ENCODE results near the gene JADE3.

JADE3 gene

GRCh38 chrX:47093248-47093647 lies 181.0 kb downstream of the JADE3 start:
- no peak for TF ChIP-seq Cebpa-rat (IDR thresholded peaks at IDR 0.05)
- Histone ChIP-seq H3K36me3 (no peaks in the 10 kb centered on the region), H3K27me3 (no peaks in the 10 kb centered on the region), H3K9me3 (no peaks in the 10 kb centered on the region), H3K27ac (no peak overlapping the region), H3K9ac (no peak overlapping the region), H3K4me3 (no peak overlapping the region), H3K4me1 (peaks cover 11% of the 10 kb centered on the region; the same call in 1 of the 2 replicates), H3K4me2 (no peak overlapping the region), H4K20me1 (no peaks in the 10 kb centered on the region)

- H4K20me1 ChIP-seq, result no peaks in the 10 kb centered on the region
- H3K36me3 ChIP-seq, result no peaks in the 10 kb centered on the region
- no peaks in the 10 kb centered on the region for H3K27me3 ChIP-seq
- H3K9me3 ChIP-seq, result no peaks in the 10 kb centered on the region
- H3K4me1 ChIP-seq, result peaks cover 11% of the 10 kb centered on the region; the same call in 1 of the 2 replicates
- no peak overlapping the region for H3K9ac ChIP-seq
- H3K4me3 ChIP-seq, result no peak overlapping the region
- no peak for TF ChIP-seq Cebpa-rat (IDR thresholded peaks at IDR 0.05)
- no peak overlapping the region for H3K4me2 ChIP-seq
- H3K27ac ChIP-seq, result no peak overlapping the region
These were observed 181.6 kb downstream of the JADE3 start for GRCh38 chrX:47093860-47094259.

GRCh38 chrX:47097018-47097417 lies 184.8 kb downstream of the JADE3 start:
- Histone ChIP-seq H3K36me3 (no peaks in the 10 kb centered on the region), H3K4me2 (no peak overlapping the region), H3K9me3 (no peaks in the 10 kb centered on the region), H3K9ac (no peak overlapping the region), H3K27me3 (no peaks in the 10 kb centered on the region), H3K27ac (no peak overlapping the region), H3K4me1 (no peaks in the 10 kb centered on the region), H4K20me1 (no peaks in the 10 kb centered on the region), H3K4me3 (no peak overlapping the region)
- TF ChIP-seq Cebpa-rat (IDR thresholded peaks at IDR 0.05), result no peak

GRCh38 chrX:47098338-47099094 lies 186.3 kb downstream of the JADE3 start:
- H3K4me3 ChIP-seq, result no peak overlapping the region
- H3K27me3 ChIP-seq, result no peaks in the 10 kb centered on the region
- H3K36me3 ChIP-seq, result no peaks in the 10 kb centered on the region
- TF ChIP-seq Cebpa-rat (IDR thresholded peaks at IDR 0.05), result no peak
- no peak overlapping the region for H3K9ac ChIP-seq
- H3K4me1 ChIP-seq, result no peaks in the 10 kb centered on the region
- no peak overlapping the region for H3K27ac ChIP-seq
- H3K9me3 ChIP-seq, result no peaks in the 10 kb centered on the region
- H3K4me2 ChIP-seq, result no peak overlapping the region
- H4K20me1 ChIP-seq, result no peaks in the 10 kb centered on the region

GRCh38 chrX:47101206-47101605 lies 189.0 kb downstream of the JADE3 start:
- H3K27ac ChIP-seq, result no peak overlapping the region
- no peak overlapping the region for H3K4me3 ChIP-seq
- no peaks in the 10 kb centered on the region for H3K9me3 ChIP-seq
- no peak overlapping the region for H3K9ac ChIP-seq
- no peaks in the 10 kb centered on the region for H3K27me3 ChIP-seq
- no peak for TF ChIP-seq Cebpa-rat (IDR thresholded peaks at IDR 0.05)
- no peaks in the 10 kb centered on the region for H3K36me3 ChIP-seq
- no peaks in the 10 kb centered on the region for H3K4me1 ChIP-seq
- H4K20me1 ChIP-seq, result no peaks in the 10 kb centered on the region
- no peak overlapping the region for H3K4me2 ChIP-seq

All from BLaER1 (cell line).